Measurements from ENCODE around the gene ANKRD24.
"Not testable (repeated sequence)": the region's sequence is repeated elsewhere in the genome, so short reads cannot be mapped to it uniquely, and the experiment has no call there.

ANKRD24 gene

DNA sequence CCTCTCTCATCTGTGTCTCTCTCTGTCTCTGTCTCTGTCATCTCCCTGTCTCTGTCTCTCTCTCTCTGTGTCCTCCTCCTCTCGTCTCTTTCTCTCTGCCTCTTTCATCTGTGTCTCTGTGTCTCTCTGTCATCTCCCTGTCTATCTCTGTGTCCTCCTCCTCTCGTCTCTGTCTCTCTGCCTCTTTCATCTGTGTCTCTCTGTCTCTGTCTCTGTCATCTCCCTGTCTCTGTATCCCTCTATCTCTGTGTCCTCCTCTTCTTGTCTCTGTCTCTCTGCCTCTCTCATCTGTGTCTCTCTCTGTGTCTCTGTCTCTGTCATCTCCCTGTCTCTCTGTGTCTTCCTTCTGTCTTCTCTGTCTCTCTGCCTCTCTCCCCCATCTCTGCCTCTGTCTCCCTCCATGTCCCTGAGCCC lies 46.3 kb downstream of the ANKRD24 start:
- no peak for DNase-seq
- Histone ChIP-seq H4K20me1 (ENCODE audit: insufficient read depth, low read length) (no peaks in the 10 kb centered on the region), H3K27ac (ENCODE audit: low read length) (no peak overlapping the region), H3K36me3 (ENCODE audit: insufficient read depth, low read length) (no peaks in the 10 kb centered on the region), H3K4me2 (ENCODE audit: insufficient read depth, low read length) (no peak overlapping the region), H2AFZ (ENCODE audit: low read depth, low read length) (no peak overlapping the region), H3K9me3 (ENCODE audit: insufficient read depth, low read length, severe bottlenecking) (no peaks in the 10 kb centered on the region), H3K4me1 (ENCODE audit: insufficient read depth, low read length) (no peaks in the 10 kb centered on the region), H3K79me2 (ENCODE audit: insufficient read depth, low read length) (no peaks in the 10 kb centered on the region), H3K4me3 (ENCODE audit: low read depth in 1 of 2, low read length in 2 of 2) (no peak overlapping the region), H3K27me3 (ENCODE audit: insufficient read depth, low read length, poor library complexity) (peaks cover 10% of the 10 kb centered on the region), H3K9ac (ENCODE audit: low read depth, low read length) (no peak overlapping the region)
- ATAC-seq (ENCODE audit: insufficient read depth, low read depth): no peak
- TF ChIP-seq, protein P1, sequence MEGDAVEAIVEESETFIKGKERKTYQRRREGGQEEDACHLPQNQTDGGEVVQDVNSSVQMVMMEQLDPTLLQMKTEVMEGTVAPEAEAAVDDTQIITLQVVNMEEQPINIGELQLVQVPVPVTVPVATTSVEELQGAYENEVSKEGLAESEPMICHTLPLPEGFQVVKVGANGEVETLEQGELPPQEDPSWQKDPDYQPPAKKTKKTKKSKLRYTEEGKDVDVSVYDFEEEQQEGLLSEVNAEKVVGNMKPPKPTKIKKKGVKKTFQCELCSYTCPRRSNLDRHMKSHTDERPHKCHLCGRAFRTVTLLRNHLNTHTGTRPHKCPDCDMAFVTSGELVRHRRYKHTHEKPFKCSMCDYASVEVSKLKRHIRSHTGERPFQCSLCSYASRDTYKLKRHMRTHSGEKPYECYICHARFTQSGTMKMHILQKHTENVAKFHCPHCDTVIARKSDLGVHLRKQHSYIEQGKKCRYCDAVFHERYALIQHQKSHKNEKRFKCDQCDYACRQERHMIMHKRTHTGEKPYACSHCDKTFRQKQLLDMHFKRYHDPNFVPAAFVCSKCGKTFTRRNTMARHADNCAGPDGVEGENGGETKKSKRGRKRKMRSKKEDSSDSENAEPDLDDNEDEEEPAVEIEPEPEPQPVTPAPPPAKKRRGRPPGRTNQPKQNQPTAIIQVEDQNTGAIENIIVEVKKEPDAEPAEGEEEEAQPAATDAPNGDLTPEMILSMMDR (IDR thresholded peaks at IDR 0.05; ENCODE audit: borderline replicate concordance, extremely low read depth, low read length, poor library complexity, severe bottlenecking): no peak
- no peak for TF ChIP-seq EZH2 (IDR thresholded peaks at IDR 0.05; ENCODE audit: borderline replicate concordance, low read depth, low read length, severe bottlenecking)

DNA sequence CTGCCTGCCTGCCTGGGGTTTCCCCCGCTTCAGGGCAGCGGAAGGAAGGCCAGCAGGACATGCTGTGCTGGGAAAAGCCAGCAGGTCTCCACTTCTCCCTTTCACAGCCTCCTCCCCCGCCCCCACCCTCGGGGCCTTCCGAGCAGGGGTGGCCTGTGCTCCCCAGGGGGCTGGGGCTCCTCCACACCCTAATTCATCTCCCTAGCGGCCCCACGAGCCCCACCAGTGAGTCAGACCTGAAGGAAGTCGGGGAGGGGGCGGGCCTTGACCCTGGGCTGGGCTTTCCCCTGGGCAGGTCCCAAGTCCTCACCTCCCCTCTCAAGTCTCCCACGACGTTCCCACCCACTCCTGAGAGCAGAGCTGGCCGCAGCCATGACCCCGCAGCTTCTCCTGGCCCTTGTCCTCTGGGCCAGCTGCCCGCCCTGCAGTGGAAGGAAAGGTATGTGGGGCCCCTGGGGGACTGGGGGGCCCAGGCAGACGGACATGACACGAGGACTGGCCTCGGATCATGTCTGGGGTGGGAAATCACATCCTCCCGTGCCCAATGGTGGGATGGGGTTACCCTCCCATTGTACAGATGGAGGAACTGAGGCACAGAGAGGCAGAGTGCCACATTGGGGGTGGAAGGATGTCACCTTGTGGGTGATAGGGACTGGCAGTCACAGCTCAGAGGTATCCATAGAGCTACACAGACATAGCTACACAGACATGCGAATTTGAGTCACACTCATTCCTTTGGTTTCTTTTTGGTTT lies 46.9 kb downstream of the ANKRD24 start, which contains the start of gene EBI3:
Gene EBI3, plus strand, starts transcription at position 345 of the 753 bp plus-strand sequence. Its CDS starts 28 bp downstream, at position 373.
- Histone ChIP-seq H3K27ac (ENCODE audit: low read length) (no peak within 1 kb of the TSS), H4K20me1 (ENCODE audit: insufficient read depth, low read length) (no peaks in the 10 kb centered on the region), H2AFZ (ENCODE audit: low read depth, low read length) (no peak within 1 kb of the TSS), H3K79me2 (ENCODE audit: insufficient read depth, low read length) (no peaks in the 10 kb centered on the region), H3K27me3 (ENCODE audit: insufficient read depth, low read length, poor library complexity) (peaks cover 10% of the 10 kb centered on the region), H3K36me3 (ENCODE audit: insufficient read depth, low read length) (no peaks in the 10 kb centered on the region), H3K9me3 (ENCODE audit: insufficient read depth, low read length, severe bottlenecking) (no peaks in the 10 kb centered on the region), H3K4me1 (ENCODE audit: insufficient read depth, low read length) (no peaks in the 10 kb centered on the region), H3K9ac (ENCODE audit: low read depth, low read length) (no peak within 1 kb of the TSS), H3K4me3 (ENCODE audit: low read depth in 1 of 2, low read length in 2 of 2) (no peak within 1 kb of the TSS), H3K4me2 (ENCODE audit: insufficient read depth, low read length) (no peak within 1 kb of the TSS)
- no peak for ATAC-seq (ENCODE audit: insufficient read depth, low read depth)
- TF ChIP-seq, protein P1 (IDR thresholded peaks at IDR 0.05; ENCODE audit: borderline replicate concordance, extremely low read depth, low read length, poor library complexity, severe bottlenecking): no peak
- TF ChIP-seq EZH2 (IDR thresholded peaks at IDR 0.05; ENCODE audit: borderline replicate concordance, low read depth, low read length, severe bottlenecking): no peak
- DNase-seq: no peak

DNA sequence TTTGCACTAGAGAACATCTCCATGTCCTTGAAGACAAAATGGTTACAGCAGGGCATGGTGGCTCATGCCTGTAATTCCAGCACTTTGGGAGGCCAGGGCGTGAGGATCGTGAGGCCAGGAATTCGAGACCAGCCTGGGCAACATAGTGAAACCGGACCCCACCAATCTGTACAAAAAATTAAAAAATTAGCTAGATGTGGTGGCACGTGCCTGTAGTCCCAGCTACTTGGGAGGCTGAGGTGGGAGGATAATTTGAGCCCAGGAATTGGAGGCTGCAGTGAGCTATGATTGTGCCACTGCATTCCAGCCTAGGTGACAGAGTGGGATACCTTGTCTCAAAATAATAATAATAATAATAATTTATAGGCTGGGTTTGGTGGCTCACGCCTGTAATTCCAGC lies 47.7 kb downstream of the ANKRD24 start:
- H3K27me3 ChIP-seq (ENCODE audit: insufficient read depth, low read length, poor library complexity): peaks cover 10% of the 10 kb centered on the region
- not testable (repeated sequence) for H3K4me1 ChIP-seq (ENCODE audit: insufficient read depth, low read length); H2AFZ ChIP-seq (ENCODE audit: low read depth, low read length); H3K4me3 ChIP-seq (ENCODE audit: low read depth in 1 of 2, low read length in 2 of 2); H3K79me2 ChIP-seq (ENCODE audit: insufficient read depth, low read length); H3K36me3 ChIP-seq (ENCODE audit: insufficient read depth, low read length); H3K27ac ChIP-seq (ENCODE audit: low read length); H3K9me3 ChIP-seq (ENCODE audit: insufficient read depth, low read length, severe bottlenecking); H3K9ac ChIP-seq (ENCODE audit: low read depth, low read length); H4K20me1 ChIP-seq (ENCODE audit: insufficient read depth, low read length); DNase-seq; ATAC-seq (ENCODE audit: insufficient read depth, low read depth); H3K4me2 ChIP-seq (ENCODE audit: insufficient read depth, low read length)

DNA sequence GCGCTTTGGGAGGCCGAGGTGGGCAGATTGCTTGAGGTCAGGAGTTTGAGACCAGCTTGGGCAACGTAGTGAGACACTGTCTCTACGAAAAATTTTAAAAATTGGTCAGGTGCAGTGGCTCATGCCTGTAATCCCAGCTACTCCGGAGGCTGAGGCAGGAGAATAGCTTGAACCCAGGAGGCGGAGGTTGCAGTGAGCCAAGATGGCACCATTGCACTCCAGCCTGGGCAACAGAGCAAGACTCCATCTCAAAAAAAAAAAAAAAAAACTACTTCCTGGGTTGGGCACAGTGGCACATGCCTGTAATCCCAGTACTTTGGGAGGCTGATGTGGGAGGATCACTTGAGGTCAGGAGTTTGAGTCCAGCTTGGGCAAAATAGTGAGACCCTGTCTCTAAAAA lies 49.0 kb downstream of the ANKRD24 start:
- DNase-seq; H3K27ac ChIP-seq (ENCODE audit: low read length); ATAC-seq (ENCODE audit: insufficient read depth, low read depth); H3K9ac ChIP-seq (ENCODE audit: low read depth, low read length); H3K4me2 ChIP-seq (ENCODE audit: insufficient read depth, low read length); H3K36me3 ChIP-seq (ENCODE audit: insufficient read depth, low read length); H4K20me1 ChIP-seq (ENCODE audit: insufficient read depth, low read length); H3K79me2 ChIP-seq (ENCODE audit: insufficient read depth, low read length); H2AFZ ChIP-seq (ENCODE audit: low read depth, low read length); H3K4me1 ChIP-seq (ENCODE audit: insufficient read depth, low read length); H3K4me3 ChIP-seq (ENCODE audit: low read depth in 1 of 2, low read length in 2 of 2); H3K9me3 ChIP-seq (ENCODE audit: insufficient read depth, low read length, severe bottlenecking): not testable (repeated sequence)
- peaks cover 10% of the 10 kb centered on the region for H3K27me3 ChIP-seq (ENCODE audit: insufficient read depth, low read length, poor library complexity)

- not testable (repeated sequence) for H2AFZ ChIP-seq (ENCODE audit: low read depth, low read length); DNase-seq; H3K4me1 ChIP-seq (ENCODE audit: insufficient read depth, low read length); H3K9me3 ChIP-seq (ENCODE audit: insufficient read depth, low read length, severe bottlenecking); H3K4me3 ChIP-seq (ENCODE audit: low read depth in 1 of 2, low read length in 2 of 2); H3K36me3 ChIP-seq (ENCODE audit: insufficient read depth, low read length); H3K79me2 ChIP-seq (ENCODE audit: insufficient read depth, low read length); H3K4me2 ChIP-seq (ENCODE audit: insufficient read depth, low read length); H4K20me1 ChIP-seq (ENCODE audit: insufficient read depth, low read length); H3K27ac ChIP-seq (ENCODE audit: low read length); H3K9ac ChIP-seq (ENCODE audit: low read depth, low read length); ATAC-seq (ENCODE audit: insufficient read depth, low read depth)
- peaks cover 10% of the 10 kb centered on the region for H3K27me3 ChIP-seq (ENCODE audit: insufficient read depth, low read length, poor library complexity)
Observed at GRCh38 chr19:4232139-4232538, 49.6 kb downstream of the ANKRD24 start.
